GM21381 (cell line): ENCODE measurements around the gene ADH6.
A peak's percentile ranks its signal among the peaks of the same experiment; 100 is the strongest.
"Not testable (repeated sequence)": the region's sequence is repeated elsewhere in the genome, so short reads cannot be mapped to it uniquely, and the experiment has no call there.

Experiments
- ATAC-seq: cut with Tn5 transposase; IDR thresholded peaks from one replicate; pipeline ENCODE4 v1.9.1; 2021; ENCODE audit warnings: mild to moderate bottlenecking, moderate library complexity; ENCODE audit not compliant: unreplicated experiment

Gene ADH6

DNA sequence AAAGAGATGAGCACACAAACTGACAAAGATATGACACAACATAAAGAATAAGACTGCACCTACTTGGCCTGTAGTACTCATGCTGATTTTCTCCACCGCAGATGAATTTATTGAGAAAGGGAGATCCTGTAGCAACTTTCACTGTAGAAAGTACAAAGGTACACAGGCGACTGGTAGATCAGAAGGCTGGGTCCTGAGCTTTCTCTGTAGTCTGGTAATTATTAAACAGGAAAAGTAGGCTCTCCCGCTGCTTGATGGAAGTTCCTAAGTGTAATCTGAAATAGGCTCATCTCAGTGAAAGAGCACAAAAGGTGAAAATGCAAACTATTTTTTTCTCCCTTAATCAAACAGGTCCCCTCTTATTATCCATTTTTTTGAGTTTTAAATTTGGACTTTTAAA lies at the start of gene ADH6:
ADH6 (minus strand) TSS at position 175 of the 400 bp plus-strand sequence; CDS start at position 81, 94 bp downstream.
- ATAC-seq: no peak

DNA sequence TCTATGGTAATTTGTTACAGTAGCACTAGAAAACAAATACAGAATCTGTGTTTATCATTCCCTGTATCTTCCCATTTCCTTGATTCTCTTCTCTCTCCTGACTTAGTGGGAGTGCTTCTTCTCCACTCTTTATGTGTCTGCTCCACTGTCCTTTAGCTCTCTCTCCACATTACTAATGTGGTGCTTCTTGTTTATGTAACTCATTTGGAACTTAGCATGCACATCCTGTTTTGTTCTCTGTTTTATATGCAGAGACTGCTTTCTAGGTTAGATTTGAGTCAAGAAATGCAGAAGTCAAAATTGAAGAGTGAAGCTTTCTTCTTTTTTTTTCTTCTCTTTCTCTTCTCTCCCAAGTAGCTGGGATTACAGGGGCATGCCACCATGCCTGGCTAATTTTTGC lies 45.9 kb upstream of the ADH6 start:
- ATAC-seq: no peak

DNA sequence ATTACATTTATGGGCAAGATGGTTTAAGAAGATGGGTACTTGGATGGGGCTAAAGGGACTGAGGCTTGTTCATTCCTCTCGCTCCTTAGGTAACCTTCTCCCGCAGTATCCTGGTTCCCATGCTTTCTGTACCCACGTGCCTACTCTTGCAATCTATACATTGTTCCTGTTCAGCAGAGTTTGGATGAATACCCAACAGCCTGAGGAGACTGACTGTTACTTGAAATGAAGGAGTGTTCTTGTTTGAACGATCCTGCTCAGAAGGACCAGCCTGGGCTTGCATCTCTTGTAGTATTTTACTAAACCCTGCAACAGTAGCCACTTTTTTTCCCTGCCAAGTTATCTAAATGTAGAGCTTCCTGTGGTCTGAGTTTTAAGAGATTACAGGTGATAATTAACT lies 33.7 kb upstream of the ADH6 start:
- no peak for ATAC-seq

DNA sequence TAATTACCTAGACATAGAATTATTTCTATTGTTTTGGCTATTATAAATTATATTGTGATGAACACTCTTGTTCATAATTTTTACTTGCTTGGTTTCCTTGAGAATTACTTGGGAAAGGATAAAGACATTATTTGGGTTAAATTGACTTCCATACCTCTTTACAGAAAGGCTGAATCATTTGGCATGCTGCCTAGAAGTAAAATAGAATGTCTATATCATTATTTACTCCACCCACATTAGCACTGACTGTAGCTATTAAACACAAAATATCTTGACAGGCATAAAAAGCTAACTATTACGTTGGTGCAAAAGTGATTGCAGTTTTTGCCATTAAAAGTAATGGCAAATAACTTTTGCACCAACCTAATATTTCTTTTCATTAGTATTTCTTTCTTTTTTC lies 29.7 kb upstream of the ADH6 start:
- ATAC-seq: no peak

DNA sequence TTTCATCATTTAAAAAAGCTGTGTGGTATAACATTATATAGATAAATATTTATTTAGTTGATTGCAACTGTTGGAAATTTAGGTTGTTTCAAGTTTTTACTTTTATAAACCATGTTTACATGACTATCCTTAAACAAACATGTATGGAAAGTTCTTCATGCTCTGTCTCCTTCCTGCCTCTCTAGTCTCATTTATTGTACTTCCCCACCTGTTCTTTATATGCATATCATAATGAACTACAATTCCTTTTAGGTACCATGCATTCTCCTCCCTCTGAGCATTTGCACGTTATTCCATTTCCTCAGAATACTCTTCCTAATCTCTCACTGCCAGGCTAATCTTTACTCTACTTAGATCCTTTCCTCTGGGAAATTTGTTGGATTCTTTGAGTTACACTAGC lies 16.9 kb upstream of the ADH6 start:
- ATAC-seq: no peak

DNA sequence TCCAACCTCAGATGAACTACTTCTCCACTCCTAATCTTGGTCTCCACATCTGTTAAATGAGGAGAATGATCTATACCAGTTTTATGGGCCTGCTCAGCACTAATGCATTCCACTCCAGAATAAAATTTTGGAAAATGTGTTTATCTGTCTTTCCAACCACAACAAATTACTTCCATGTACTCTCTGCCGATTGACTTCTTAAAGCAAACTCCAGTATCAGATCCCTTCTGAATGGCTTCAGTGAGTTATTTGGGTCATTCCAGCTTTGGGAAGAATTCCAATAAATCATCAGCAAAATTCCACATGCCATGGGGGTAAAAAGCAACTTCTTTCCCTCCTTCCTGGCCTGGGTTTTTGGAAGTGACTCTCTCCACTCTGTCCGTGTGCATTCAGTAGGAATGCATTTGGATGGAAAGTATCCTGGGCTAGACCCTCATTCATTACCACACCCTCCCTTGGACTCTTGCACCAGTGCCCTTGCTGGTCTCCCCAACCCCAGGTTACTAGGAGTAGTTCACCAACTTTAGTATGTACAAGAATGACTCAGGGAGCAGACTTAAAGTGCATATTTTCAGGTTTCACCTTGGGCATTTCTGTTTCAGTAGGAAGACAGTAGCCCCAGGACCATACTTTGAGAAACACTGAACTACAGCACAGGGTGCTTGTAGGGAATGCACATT lies 15.4 kb upstream of the ADH6 start:
- ATAC-seq: no peak

DNA sequence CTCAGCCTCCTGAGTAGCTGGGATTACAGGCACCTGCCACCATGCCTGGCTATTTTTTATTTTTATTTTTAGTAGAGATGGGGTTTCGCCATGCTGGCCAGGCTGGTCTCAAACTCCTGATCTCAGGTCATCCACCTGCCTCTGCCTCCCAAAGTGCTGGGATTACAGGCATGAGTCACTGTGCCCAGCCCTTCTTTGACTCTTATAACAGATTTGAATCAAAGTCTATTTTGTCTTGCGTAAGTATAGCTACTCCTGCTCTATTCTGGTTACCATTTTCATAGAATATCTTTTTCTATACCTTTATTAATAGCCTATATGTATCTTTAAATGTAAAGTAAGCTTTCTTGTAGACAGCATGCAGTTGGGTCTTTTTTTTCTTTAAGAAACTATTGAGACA lies 14.4 kb upstream of the ADH6 start:
- not testable (repeated sequence) for ATAC-seq

DNA sequence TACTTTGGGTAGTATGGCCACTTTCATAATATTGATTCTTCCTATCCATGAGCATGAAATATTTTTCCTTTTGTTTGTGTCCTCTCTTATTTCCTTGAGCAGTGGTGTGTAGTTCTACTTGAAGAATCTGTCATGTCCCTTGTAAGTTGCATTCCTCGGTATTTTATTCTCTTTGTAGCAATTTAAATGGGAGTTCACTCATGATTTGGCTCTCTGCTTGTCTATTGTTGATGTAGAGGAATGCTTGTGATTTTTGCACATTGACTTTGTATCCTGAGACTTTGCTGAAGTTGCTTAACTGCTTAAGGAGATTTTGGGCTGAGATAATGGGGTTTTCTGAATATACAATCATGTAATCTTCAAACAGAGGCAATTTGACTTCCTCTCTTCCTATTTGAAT lies 9.7 kb upstream of the ADH6 start:
- not testable (repeated sequence) for ATAC-seq

DNA sequence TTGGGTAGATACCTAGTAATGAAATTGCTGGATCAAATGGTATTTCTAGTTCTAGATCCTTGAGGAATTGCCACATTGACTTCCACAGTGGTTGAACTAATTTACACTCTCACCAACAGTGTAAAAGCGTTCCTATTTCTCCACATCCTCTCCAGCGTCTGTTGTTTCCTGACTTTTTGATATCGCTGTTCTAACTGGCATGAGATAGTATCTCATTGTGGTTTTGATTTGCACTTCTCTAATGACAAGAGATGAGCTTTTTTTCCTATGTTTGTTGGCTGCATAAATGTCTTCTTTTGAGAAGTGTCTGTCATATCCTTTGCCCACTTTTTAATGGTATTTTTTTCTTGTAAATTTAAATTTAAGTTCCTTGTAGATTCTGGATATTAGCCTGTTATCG lies 8.6 kb upstream of the ADH6 start:
- not testable (repeated sequence) for ATAC-seq

DNA sequence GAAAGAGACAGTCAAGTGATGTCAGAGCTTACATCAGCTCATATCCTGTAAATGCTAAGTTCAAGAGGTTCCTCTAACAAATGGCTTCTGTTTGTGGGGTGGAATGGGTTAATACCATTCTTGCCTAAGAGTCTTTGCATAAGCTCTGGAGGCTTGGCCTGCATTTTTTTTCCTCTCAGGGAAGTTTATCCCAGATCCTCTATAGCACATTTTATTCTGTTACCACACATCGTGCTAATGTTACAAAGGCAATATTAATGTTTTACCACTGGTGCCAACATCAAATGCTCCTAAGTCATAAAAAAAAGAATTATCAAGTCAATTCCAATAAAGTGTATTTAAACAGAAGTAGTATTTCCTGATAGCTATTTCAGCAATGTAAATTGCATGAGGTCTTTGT lies 2.9 kb upstream of the ADH6 start:
- ATAC-seq: no peak

DNA sequence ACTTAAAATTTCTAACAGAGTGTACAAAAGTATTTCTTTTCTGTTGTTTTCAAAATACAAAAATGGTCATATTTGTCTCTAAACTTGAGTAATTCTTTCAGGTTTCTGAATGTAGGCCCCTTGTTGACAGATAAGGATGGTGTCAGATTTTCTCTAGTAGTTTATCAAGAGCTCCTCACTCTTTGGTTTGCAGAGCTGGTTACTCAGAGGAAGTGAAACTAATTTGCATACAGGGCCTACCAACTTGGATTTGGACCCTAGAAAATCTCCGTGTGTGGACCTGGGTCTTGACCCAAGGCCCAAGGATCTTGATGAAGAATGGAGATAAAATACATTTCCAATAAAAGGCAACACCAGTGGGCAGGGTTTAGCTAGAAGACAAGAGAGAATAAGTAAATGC lies 433 bp upstream of the ADH6 start:
- ATAC-seq: peak; percentile 79

DNA sequence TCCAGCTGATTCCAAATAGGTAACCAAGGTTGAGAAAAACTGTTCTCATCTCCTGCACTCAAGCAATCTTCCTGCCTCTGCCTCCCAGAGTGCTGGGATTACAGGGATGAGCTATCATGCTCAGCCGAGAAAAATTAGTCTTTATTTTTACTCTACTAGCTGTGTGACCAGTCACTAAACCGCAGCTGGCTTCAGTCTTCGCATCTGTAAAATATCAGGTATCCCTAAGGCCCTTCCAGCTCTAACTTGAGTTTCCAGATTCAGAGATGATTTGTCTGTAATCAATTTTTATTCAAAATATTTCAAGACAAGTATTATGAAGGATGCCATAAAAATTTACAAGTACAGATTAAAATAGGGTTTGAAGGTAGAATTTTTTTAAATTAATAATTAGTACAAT lies 3.5 kb downstream of the ADH6 start:
- no peak for ATAC-seq

DNA sequence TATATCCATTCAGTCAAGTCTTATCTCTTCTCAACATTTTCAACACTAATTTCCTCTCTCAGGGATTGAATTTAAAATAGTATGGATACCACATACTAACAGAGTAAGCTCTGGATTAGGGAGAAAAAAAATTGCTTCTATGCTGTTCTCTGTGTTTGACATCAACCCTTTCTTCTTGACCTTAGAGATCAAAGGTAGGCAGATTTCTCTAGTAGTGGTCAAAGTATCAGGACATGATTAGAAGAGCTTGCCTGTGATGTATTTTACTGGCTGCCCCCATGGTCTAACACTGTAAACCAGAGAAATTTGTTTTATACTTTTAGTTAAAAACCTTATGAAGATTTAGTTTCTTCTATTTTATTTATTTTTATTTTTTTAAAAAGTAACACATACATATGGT lies 8.3 kb downstream of the ADH6 start:
- no peak for ATAC-seq

DNA sequence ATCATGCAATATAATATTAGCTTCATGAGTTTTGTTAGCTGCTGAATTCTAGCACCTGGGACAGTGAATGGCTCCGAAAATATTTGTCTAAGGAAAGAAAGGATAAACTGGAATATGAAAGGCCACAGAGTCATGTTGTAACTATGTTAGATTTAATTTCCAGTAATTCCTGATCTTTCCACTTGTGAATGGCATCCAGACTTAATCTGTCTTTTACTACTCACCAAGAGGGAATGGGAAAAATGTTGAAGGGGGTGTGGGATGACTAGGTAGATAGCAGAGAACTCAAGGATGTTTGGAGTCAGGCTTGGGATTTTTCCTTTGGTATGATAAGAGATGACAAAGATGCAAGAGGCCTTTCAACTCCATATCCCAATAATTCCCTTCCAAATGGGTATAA lies 9.4 kb downstream of the ADH6 start:
- ATAC-seq: no peak

DNA sequence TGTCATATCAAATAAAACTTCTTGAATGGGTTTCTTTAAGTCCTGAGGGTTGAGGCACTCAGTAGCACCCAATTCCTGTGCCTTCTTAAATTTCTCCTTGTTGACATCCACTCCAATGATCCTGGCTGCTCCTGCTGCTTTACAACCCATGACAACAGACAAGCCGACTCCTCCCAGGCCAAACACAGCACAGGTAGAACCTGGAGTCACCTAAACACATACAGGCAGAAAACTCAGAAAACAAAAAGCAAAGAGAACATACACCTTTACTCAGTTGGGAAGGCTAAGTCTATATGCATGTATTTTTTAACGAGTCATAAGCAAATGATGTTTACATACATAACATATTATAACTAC lies 10.3 kb downstream of the ADH6 start:
- no peak for ATAC-seq

DNA sequence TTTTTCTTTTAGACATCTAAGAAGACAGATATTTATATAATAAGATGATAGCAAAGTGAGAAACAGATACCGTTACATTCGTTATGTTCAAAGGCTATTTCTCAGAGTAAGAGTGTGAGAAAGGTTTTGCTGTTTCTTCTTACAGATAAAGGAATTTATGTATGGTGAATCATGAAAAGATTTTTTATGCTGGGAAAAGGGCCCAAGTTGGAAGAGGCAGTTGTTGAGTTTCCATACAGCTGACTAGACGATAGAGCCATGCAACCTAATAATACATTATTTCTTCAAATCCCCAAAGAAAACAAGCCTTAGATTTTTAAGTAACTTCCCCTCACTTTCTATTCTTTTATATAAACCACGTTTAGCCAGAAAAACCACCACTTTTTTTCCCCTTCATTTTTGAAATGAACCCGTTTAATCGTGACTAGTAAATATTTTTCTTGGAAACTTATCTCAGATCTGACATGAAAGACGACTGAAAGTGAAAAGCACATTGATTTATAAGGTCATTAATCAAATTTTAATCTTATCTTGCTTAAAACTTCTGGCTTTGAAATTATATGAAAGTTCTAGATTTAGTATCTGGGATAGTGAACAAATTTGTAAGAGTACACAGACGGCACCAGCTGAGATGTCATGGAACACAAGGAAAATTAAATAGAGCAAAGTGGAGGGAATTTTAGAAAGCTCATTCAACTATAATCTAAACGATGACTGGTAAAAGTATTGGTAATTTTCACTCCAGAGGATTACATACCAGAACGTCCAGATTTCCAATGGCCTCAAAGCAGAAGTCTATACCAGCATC lies 10.9 kb downstream of the ADH6 start:
- no peak for ATAC-seq

DNA sequence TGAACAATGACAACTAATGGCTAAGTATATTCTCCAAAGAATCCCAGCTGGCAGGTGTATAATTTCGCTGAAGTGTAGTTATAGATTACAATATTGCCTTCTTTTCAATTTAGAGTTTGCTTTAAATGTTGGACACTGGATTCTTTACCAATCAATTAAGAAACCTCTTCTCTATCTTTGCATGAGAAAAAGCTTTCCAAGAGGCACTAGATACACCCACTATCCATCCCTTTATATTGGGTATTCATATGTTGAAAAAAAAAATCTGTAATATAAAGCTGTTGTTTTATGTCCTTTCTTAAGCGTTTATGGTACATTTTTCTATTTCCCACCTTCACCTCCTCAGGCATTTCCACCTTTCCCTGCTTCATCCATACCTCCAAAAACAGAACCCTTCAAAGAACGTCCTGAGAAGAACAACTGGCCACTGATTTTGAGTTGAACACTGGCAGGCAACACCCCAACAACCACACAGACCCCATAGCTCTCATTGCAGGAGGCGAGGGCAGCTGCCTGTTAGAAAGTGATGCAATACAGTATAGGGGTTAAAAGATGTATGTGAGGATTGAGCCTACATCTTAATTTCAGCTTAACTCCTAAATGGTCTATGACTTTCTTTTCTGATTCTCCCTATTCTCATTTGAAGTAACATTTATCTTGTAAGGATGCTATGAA lies 11.8 kb downstream of the ADH6 start:
- no peak for ATAC-seq

DNA sequence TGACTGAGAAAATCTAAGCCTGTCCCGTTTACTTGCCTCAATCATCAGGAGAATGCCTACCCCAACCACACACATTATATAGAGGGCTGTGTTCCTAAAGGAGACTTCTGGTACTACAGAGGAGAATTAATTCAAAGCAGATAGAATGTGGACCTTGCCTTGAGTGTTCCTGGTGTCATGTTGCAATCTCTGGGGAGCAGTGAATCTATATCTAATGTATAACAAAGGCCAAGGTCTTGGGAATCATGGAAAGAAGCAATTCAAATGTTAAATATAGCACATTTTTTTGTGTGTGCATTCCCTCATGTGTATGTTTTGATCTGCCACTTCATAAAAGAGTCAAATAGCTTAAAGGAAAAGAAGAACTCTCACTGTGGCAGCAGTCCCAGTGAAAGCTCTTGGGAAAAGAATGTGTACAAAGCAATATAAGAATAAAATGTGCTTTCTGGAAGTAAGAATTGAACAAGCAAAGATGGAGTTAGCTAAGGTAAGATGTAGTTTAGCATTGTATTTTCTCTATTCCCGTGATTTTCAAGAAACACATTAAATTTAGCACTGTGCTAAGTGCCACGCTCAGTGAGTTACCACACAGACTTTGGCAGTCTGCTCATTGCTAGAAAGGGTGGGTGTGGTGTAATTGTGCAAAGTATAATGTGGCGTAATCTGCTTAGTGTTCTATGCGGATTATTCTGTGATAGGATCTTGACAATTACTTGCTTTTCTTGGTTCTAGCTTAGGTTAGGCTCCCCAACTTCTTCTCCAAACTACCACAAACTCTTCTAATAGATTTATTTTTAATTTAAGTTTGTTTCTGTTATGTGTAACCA lies 13.7 kb downstream of the ADH6 start:
- ATAC-seq: no peak

DNA sequence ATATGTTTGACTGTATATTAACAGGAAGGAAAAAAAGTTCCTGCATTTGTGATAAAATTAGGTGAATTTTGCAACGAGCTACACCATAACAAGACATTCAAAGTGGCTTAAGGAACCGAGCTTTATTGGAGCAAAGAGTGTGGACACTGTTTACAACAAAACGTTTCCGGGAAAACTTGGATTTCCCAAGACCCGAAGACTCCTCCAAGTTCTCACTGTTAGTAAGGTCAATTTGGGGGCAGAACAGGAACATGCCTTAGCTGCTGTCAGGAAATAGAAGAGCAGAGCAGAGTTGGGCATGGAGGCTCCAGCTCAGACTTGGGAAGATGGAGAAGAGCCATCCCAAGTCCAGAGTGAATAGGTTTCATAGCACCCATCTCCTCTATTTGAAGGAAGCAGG lies 16.5 kb downstream of the ADH6 start:
- no peak for ATAC-seq

DNA sequence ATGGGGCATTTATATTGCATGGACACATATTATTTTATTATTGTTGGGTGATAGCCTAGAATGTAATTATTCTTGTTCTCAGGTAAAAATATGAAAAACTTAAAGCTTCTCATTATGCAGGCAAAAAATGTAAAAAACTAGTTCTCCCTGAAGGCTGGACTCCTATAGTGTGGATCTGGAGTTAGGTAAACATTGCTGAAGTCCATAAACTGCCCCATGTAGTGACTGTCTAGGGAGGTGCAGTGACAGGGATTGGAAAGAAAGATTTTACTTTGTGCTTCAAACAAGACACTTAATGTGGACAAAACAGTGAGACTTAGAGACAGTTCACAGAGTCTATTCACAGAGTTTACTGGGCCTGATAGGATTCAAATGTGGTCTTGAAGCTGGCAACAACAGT lies 17.0 kb downstream of the ADH6 start:
- ATAC-seq: no peak

DNA sequence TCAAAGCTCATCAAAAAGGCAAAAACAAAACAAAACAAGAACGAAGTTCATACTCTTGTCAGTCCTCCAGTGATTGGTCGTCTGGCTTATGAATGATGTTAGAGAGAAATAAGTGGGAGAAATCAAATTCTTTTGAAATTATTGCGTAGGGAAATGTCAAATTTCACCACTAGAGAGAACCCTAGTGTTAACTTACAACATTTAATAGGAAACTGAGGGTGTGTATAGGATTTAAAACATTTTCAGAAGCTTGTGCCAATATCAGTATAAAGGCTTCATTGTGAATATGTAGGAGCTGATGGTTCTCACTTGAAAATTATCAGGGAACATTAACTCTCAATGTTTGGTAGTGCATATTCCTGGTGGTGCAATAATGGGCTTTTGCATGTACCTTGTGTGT lies 17.4 kb downstream of the ADH6 start:
- ATAC-seq: no peak
